PC-3 (cell line): ENCODE results near the gene NPEPL1.

Experiments
- CTCF ChIP-seq: fragments of 300-600 bp; sonication (generic); conservative IDR thresholded peaks from 2 replicates; pipeline ENCODE4 v1.5.1; 2017; ENCODE audit warnings: antibody characterized with exemption, low read depth, mild to moderate bottlenecking, low read length
- EZH2 ChIP-seq: fragments of 300-600 bp; sonication (generic); IDR thresholded peaks from one replicate; pipeline ENCODE4 v1.6.1; 2017; ENCODE audit warnings: antibody characterized with exemption, mild to moderate bottlenecking, low read length; ENCODE audit not compliant: unreplicated experiment

GRCh38 chr20:58762120-58762519 is 69.5 kb downstream of the NPEPL1 start:
- TF ChIP-seq CTCF: no peak
- no peak for TF ChIP-seq EZH2
